Neural cell (in vitro differentiated cells): Measurements from ENCODE around the gene PRTG. TPM values are rescaled to one million over a fixed set of nuclear protein-coding genes. Genes with fewer than 3 reads are reported as not detected.

ENCODE experiments used
- H2AFZ ChIP-seq: fragments of 200-600, 300-800 bp; sonication (generic), shearing (Covaris generic); 2 replicates; pipeline ENCODE4 v1.6.0; 2014; ENCODE audit warnings: low read depth, mild to moderate bottlenecking, antibody characterized with exemption, low read length, moderate library complexity
- H3F3A ChIP-seq: fragments of 200-600 bp; shearing (Covaris generic); 2 replicates; pipeline ENCODE4 v1.6.1; 2016; ENCODE audit warnings: mild to moderate bottlenecking, moderate library complexity, mixed read lengths, antibody characterized with exemption, low read length; ENCODE audit not compliant: insufficient read depth, poor library complexity, severe bottlenecking
- H3K27ac ChIP-seq: fragments of 200-600, 300-800 bp; sonication (generic), shearing (Covaris generic); 2 replicates; pipeline ENCODE4 v1.5.1; 2014; ENCODE audit warnings: mild to moderate bottlenecking, low read length, moderate library complexity
- H3K27me3 ChIP-seq: fragments of 300-800, 200-600 bp; sonication (generic), shearing (Covaris generic); 2 replicates; pipeline ENCODE4 v1.6.0; 2014; ENCODE audit warnings: mild to moderate bottlenecking, low read depth, low read length, moderate library complexity; ENCODE audit not compliant: insufficient read depth
- H3K36me3 ChIP-seq: fragments of 300-800, 200-600 bp; sonication (generic), shearing (Covaris generic); 2 replicates; pipeline ENCODE4 v1.5.1; 2014; ENCODE audit warnings: mild to moderate bottlenecking, antibody characterized with exemption, low read length, moderate library complexity; ENCODE audit not compliant: insufficient read depth
- H3K4me2 ChIP-seq: fragments of 300-800, 200-600 bp; sonication (generic), shearing (Covaris generic); 2 replicates; pipeline ENCODE4 v1.6.0; 2014; ENCODE audit warnings: mild to moderate bottlenecking, low read length
- H3K4me3 ChIP-seq: fragments of 300-800, 200-600 bp; sonication (generic), shearing (Covaris generic); 2 replicates; pipeline ENCODE4 v1.5.1; 2014; ENCODE audit warnings: mild to moderate bottlenecking, low read length, moderate library complexity
- H3K79me2 ChIP-seq: fragments of 200-600 bp; shearing (Covaris generic); replicated peaks from 2 replicates; pipeline ENCODE4 v1.6.0; 2014; ENCODE audit warnings: mild to moderate bottlenecking, low read length, moderate library complexity; ENCODE audit not compliant: insufficient read depth
- H3K9ac ChIP-seq: fragments of 300-800, 200-600 bp; sonication (generic), shearing (Covaris generic); 2 replicates; pipeline ENCODE4 v1.6.1; 2016; ENCODE audit warnings: mild to moderate bottlenecking, low read length, mixed read lengths
- H3K9me2 ChIP-seq: fragments of 200-600 bp; shearing (Covaris generic); 2 replicates; pipeline ENCODE4 v1.6.1; 2016; ENCODE audit warnings: mild to moderate bottlenecking, low read length, mixed read lengths; ENCODE audit not compliant: insufficient read depth
- H3K9me3 ChIP-seq: fragments of 200-600, 300-800 bp; sonication (generic), shearing (Covaris generic); 2 replicates; pipeline ENCODE4 v1.6.1; 2016; ENCODE audit warnings: mild to moderate bottlenecking, mixed run types, low read length, moderate library complexity, mixed read lengths
- H4K20me1 ChIP-seq: fragments of 200-600 bp; shearing (Covaris generic); 2 replicates; pipeline ENCODE4 v1.6.1; 2016; ENCODE audit warnings: mild to moderate bottlenecking, mixed run types; ENCODE audit not compliant: insufficient read depth
- EP300 ChIP-seq: fragments of 450-650 bp; conservative IDR thresholded peaks from 2 replicates; pipeline ENCODE4 v1.6.1; 2014; ENCODE audit warnings: antibody characterized with exemption, mild to moderate bottlenecking, moderate library complexity; ENCODE audit not compliant: poor library complexity, severe bottlenecking
- EZH2 ChIP-seq: fragments of 200-600, 300-800 bp; shearing (Covaris generic), sonication (generic); IDR thresholded peaks from 2 replicates; pipeline ENCODE4 v1.6.1; 2014; ENCODE audit warnings: antibody characterized with exemption, low read length, borderline replicate concordance, mild to moderate bottlenecking; ENCODE audit not compliant: insufficient read depth, poor library complexity, severe bottlenecking
- MXI1 ChIP-seq: fragments of 450-650 bp; conservative IDR thresholded peaks from 2 replicates; pipeline ENCODE4 v1.6.1; 2014; ENCODE audit warnings: antibody characterized with exemption, mild to moderate bottlenecking; ENCODE audit not compliant: poor library complexity, severe bottlenecking
- POLR2AphosphoS5 ChIP-seq: IDR thresholded peaks from 2 replicates; pipeline ENCODE4 v1.6.1; 2012
- RAD21 ChIP-seq: fragments of 450-650 bp; conservative IDR thresholded peaks from 2 replicates; pipeline ENCODE4 v1.6.1; 2014; ENCODE audit warnings: antibody characterized with exemption, mild to moderate bottlenecking, moderate library complexity
- SMC3 ChIP-seq: fragments of 450-650 bp; conservative IDR thresholded peaks from 2 replicates; pipeline ENCODE4 v1.6.1; 2014; ENCODE audit warnings: antibody characterized with exemption, mild to moderate bottlenecking, moderate library complexity; ENCODE audit not compliant: poor library complexity
- TAF1 ChIP-seq: IDR thresholded peaks from 2 replicates; pipeline ENCODE4 v1.6.1; 2012; ENCODE audit warnings: low read depth
- polyA plus RNA-seq: library from polyadenylated mRNA; depleted of rRNA; stranded (reverse); fragments of >200 nt; gene quantifications from 2 replicates; pipeline ENCODE4 v1.2.3, GENCODE V29; 2014
- TF ChIP-seq, protein P1 (sequence below): fragments of 450-650 bp; IDR thresholded peaks from 2 replicates; pipeline ENCODE4 v1.5.1; 2014; ENCODE audit warnings: antibody characterized with exemption, mild to moderate bottlenecking, moderate library complexity; ENCODE audit not compliant: poor library complexity, severe bottlenecking
- TF ChIP-seq, protein P2 (sequence below): IDR thresholded peaks from 2 replicates; pipeline ENCODE4 v1.6.1; 2012; ENCODE audit warnings: borderline replicate concordance

The PRTG gene
- polyA plus RNA-seq, 1 donor from 2014 or later, result 3.8 TPM

DNA sequence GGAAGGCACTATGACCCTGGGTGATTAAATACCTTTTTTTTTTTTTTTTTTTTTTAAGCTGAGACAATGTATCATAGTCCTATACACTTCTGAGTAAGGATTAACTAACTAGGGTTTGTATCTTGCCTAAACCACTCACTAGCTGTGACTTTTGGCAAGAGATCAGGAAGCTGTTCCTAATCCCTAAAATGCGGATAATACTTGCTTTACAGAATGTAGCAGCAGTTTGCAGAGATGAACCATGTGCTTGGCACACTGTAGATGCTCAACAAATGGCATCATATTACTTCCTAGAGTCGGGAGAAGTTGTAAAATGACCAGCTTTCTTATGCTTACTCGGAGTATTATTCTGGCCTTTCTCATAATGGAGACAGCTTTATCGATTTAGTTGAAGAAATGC lies 129.2 kb downstream of the PRTG start:
- H2AFZ ChIP-seq, result no peak overlapping the region

DNA sequence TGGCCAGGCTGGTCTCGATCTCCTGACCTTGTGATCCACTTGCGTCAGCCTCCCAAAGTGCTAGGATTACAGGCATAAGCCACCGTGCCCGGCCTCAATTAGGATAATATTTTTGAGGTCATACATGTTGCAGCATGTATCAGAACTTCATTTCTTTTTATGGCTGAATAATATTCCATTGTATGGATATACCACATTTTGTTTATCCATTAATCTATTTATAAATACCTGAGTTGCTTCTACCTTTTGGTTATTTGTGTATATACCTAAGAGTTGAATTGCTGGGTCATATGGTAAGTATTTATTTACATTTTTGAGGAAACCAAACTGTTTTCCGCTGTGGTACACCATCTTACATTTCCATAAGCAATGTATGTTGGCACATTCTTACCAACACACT lies 136.7 kb downstream of the PRTG start:
- no peak overlapping the region for H3K4me3 ChIP-seq
- no peak for TF ChIP-seq MXI1
- no peaks in the 10 kb centered on the region for H3K36me3 ChIP-seq
- no peaks in the 10 kb centered on the region for H3K9me3 ChIP-seq
- H3K9ac ChIP-seq, result no peak overlapping the region
- H3F3A ChIP-seq, result no peaks in the 10 kb centered on the region
- no peak overlapping the region for H3K4me2 ChIP-seq
- H3K27ac ChIP-seq, result no peak overlapping the region
- H3K79me2 ChIP-seq, result no peaks in the 10 kb centered on the region
- no peak overlapping the region for H2AFZ ChIP-seq
- H4K20me1 ChIP-seq, result no peaks in the 10 kb centered on the region
- no peaks in the 10 kb centered on the region for H3K9me2 ChIP-seq
- H3K27me3 ChIP-seq, result no peaks in the 10 kb centered on the region

More for the DNA sequence above, 129.2 kb downstream of the PRTG start:
- Histone ChIP-seq H3K27me3 (no peaks in the 10 kb centered on the region), H3K79me2 (no peaks in the 10 kb centered on the region), H3K36me3 (no peaks in the 10 kb centered on the region), H4K20me1 (no peaks in the 10 kb centered on the region), H3K27ac (no peak overlapping the region), H3K4me3 (no peak overlapping the region), H3F3A (no peaks in the 10 kb centered on the region), H3K9me2 (no peaks in the 10 kb centered on the region), H3K9ac (no peak overlapping the region), H3K4me2 (no peak overlapping the region), H3K9me3 (no peaks in the 10 kb centered on the region)
- TF ChIP-seq, protein P1, sequence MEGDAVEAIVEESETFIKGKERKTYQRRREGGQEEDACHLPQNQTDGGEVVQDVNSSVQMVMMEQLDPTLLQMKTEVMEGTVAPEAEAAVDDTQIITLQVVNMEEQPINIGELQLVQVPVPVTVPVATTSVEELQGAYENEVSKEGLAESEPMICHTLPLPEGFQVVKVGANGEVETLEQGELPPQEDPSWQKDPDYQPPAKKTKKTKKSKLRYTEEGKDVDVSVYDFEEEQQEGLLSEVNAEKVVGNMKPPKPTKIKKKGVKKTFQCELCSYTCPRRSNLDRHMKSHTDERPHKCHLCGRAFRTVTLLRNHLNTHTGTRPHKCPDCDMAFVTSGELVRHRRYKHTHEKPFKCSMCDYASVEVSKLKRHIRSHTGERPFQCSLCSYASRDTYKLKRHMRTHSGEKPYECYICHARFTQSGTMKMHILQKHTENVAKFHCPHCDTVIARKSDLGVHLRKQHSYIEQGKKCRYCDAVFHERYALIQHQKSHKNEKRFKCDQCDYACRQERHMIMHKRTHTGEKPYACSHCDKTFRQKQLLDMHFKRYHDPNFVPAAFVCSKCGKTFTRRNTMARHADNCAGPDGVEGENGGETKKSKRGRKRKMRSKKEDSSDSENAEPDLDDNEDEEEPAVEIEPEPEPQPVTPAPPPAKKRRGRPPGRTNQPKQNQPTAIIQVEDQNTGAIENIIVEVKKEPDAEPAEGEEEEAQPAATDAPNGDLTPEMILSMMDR, result no peak
- no peak for TF ChIP-seq POLR2AphosphoS5
- TF ChIP-seq TAF1, result no peak
- TF ChIP-seq, protein P2, sequence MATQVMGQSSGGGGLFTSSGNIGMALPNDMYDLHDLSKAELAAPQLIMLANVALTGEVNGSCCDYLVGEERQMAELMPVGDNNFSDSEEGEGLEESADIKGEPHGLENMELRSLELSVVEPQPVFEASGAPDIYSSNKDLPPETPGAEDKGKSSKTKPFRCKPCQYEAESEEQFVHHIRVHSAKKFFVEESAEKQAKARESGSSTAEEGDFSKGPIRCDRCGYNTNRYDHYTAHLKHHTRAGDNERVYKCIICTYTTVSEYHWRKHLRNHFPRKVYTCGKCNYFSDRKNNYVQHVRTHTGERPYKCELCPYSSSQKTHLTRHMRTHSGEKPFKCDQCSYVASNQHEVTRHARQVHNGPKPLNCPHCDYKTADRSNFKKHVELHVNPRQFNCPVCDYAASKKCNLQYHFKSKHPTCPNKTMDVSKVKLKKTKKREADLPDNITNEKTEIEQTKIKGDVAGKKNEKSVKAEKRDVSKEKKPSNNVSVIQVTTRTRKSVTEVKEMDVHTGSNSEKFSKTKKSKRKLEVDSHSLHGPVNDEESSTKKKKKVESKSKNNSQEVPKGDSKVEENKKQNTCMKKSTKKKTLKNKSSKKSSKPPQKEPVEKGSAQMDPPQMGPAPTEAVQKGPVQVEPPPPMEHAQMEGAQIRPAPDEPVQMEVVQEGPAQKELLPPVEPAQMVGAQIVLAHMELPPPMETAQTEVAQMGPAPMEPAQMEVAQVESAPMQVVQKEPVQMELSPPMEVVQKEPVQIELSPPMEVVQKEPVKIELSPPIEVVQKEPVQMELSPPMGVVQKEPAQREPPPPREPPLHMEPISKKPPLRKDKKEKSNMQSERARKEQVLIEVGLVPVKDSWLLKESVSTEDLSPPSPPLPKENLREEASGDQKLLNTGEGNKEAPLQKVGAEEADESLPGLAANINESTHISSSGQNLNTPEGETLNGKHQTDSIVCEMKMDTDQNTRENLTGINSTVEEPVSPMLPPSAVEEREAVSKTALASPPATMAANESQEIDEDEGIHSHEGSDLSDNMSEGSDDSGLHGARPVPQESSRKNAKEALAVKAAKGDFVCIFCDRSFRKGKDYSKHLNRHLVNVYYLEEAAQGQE, result no peak
- no peak for TF ChIP-seq EZH2
- TF ChIP-seq EP300, result no peak
- no peak for TF ChIP-seq SMC3
- TF ChIP-seq MXI1, result no peak
- no peak for TF ChIP-seq RAD21

DNA sequence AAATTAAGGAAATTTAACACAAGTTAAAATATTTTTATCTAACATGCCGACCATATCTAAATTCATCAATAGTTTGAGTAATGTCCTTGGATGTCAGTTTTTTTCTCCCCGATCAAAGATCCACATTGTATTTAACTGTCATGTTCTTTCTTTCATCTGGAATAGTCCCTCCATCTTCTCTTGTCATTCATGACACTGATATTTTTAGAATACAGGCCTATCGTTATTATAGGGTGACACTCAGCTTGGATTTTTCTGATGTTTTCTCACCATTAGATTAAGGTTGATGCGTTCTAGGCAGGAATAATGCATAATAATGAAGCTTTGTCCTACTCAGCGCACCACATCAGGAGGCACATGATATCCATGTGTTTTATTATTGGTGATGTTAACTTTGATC lies 141.6 kb downstream of the PRTG start:
- peak overlapping the region; percentile 8 for H3K4me2 ChIP-seq
- no peaks in the 10 kb centered on the region for H3K79me2 ChIP-seq
- H3K9me2 ChIP-seq, result no peaks in the 10 kb centered on the region
- peak overlapping the region; percentile 79 for H3K27ac ChIP-seq
- H3K36me3 ChIP-seq, result no peaks in the 10 kb centered on the region
- no peak overlapping the region for H2AFZ ChIP-seq
- no peaks in the 10 kb centered on the region for H3K27me3 ChIP-seq
- no peaks in the 10 kb centered on the region for H3F3A ChIP-seq
- H4K20me1 ChIP-seq, result no peaks in the 10 kb centered on the region
- TF ChIP-seq EZH2, result no peak
- peak; percentile 66 for TF ChIP-seq POLR2AphosphoS5
- TF ChIP-seq, protein P2, result no peak
- no peak for TF ChIP-seq RAD21
- TF ChIP-seq MXI1, result peak; percentile 36
- TF ChIP-seq EP300, result peak; percentile 98
- peak overlapping the region; percentile 4 for H3K4me3 ChIP-seq
- no peak overlapping the region for H3K9ac ChIP-seq
- H3K9me3 ChIP-seq, result no peaks in the 10 kb centered on the region
